SKM-1 treated with dmso at 0.1 percent for 144 hours (cell line): ENCODE data around the gene KIF27.
"Not testable (repeated sequence)": the region's sequence is repeated elsewhere in the genome, so short reads cannot be mapped to it uniquely, and the experiment has no call there.

Experiments used
- DNase-seq: peaks from one replicate; lab custom pipeline; 2025; ENCODE audit not compliant: unreplicated experiment; lab: John Stamatoyannopoulos, UW

The KIF27 gene

GRCh38 chr9:83920927-83921707 lies at the start of gene KIF27:
TSS of gene KIF27 (minus strand) at chr9:83921432. CDS start at chr9:83915591, 5,841 bp downstream.
- peak; percentile 73 for DNase-seq

GRCh38 chr9:83969602-83970001 lies 48.4 kb upstream of the KIF27 start:
- DNase-seq, result no peak

GRCh38 chr9:83967073-83967472 lies 45.8 kb upstream of the KIF27 start:
- DNase-seq, result no peak

- no peak for DNase-seq
Observed at GRCh38 chr9:83966209-83966582, 45.0 kb upstream of the KIF27 start.

- DNase-seq, result no peak
Observed at GRCh38 chr9:83965350-83966208, 44.3 kb upstream of the KIF27 start.

- DNase-seq, result no peak
Observed at GRCh38 chr9:83964973-83965349, 43.7 kb upstream of the KIF27 start.

- no peak for DNase-seq
Observed at GRCh38 chr9:83962165-83962564, 40.9 kb upstream of the KIF27 start.

- DNase-seq, result no peak
Observed at GRCh38 chr9:83960991-83961390, 39.8 kb upstream of the KIF27 start.

- DNase-seq, result no peak
Observed at GRCh38 chr9:83959061-83959460, 37.8 kb upstream of the KIF27 start.

GRCh38 chr9:83957248-83957513 lies 35.9 kb upstream of the KIF27 start:
- no peak for DNase-seq

GRCh38 chr9:83956436-83957247 lies 35.4 kb upstream of the KIF27 start:
- DNase-seq, result no peak

- DNase-seq, result peak; percentile 49
Observed at GRCh38 chr9:83956086-83956435, 34.8 kb upstream of the KIF27 start.

- not testable (repeated sequence) for DNase-seq
Observed at GRCh38 chr9:83948096-83948495, 26.9 kb upstream of the KIF27 start.

- no peak for DNase-seq
Observed at GRCh38 chr9:83940590-83941303, 19.5 kb upstream of the KIF27 start.

GRCh38 chr9:83937861-83938455 lies 16.7 kb upstream of the KIF27 start:
- DNase-seq, result no peak

- no peak for DNase-seq
Observed at GRCh38 chr9:83936523-83936922, 15.3 kb upstream of the KIF27 start.

- DNase-seq, result no peak
Observed at GRCh38 chr9:83935276-83935935, 14.2 kb upstream of the KIF27 start.

- peak; percentile 50 for DNase-seq
Observed at GRCh38 chr9:83934569-83935275, 13.5 kb upstream of the KIF27 start.

- DNase-seq, result no peak
Observed at GRCh38 chr9:83933790-83934189, 12.6 kb upstream of the KIF27 start.

- no peak for DNase-seq
Observed at GRCh38 chr9:83932851-83933250, 11.6 kb upstream of the KIF27 start.
